ENCODE measurements around the gene ZNF182.
"Not testable (repeated sequence)": the region's sequence is repeated elsewhere in the genome, so short reads cannot be mapped to it uniquely, and the experiment has no call there.

ZNF182 gene

DNA sequence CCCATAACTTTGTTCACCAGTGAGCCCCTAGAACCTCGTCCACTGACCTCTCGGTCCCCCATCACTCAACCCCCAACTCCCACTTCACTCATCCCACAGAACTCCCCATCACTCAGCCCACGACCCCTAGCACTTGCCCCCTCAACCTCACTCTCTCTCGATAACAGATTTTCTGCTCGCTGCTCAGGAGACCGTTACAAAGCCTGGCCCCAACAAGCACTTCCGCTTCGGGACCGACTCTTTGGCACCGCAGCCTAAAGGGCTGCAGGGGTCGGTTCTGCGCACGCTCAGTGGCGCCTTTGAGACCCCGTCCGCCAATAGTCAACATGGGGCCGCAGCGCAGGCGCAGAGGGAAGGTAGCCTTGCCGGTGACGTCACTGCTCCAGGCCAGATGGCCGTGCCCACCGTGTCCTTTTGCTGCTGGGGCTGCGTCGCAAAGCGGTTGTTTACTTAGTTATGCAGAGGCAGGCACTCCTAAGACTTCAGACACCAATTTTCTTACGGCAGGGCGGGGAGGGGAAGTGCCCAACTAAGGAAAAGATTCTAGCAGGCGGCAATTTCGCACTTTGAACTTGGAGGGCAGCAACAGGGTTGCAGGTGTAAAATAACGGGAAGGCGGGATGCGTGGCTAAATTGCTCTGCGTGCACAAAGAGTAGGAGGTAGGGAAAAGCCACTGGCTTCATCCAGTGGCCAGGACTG lies at the start of gene ZNF182:
Gene ZNF182 (minus strand): TSS at position 232 of the 700 bp plus-strand sequence. CDS start 1,380 bp downstream, outside the sequence.
- DNase-seq (ENCODE audit: low read depth, low spot score), result peak; percentile 55

DNA sequence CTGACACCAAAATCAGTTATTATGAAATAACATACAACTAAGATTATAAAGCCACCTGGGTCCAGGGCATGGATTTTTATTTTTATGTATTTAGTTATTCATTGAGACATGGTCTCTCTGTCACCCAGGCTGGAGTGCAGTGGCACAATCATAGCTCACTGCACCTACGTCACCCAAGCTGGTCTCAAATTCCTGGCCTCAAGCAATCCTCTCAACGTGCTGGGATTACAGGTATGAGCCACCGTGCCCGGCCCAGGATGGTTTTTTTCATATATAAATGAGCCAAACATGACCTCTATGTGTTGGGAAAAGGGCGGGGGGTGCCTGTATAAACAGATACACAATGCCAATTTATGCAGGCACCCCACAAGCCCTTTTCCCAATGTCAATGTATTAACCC lies 43.1 kb upstream of the ZNF182 start:
- no peak for DNase-seq (ENCODE audit: low read depth, low spot score)

DNA sequence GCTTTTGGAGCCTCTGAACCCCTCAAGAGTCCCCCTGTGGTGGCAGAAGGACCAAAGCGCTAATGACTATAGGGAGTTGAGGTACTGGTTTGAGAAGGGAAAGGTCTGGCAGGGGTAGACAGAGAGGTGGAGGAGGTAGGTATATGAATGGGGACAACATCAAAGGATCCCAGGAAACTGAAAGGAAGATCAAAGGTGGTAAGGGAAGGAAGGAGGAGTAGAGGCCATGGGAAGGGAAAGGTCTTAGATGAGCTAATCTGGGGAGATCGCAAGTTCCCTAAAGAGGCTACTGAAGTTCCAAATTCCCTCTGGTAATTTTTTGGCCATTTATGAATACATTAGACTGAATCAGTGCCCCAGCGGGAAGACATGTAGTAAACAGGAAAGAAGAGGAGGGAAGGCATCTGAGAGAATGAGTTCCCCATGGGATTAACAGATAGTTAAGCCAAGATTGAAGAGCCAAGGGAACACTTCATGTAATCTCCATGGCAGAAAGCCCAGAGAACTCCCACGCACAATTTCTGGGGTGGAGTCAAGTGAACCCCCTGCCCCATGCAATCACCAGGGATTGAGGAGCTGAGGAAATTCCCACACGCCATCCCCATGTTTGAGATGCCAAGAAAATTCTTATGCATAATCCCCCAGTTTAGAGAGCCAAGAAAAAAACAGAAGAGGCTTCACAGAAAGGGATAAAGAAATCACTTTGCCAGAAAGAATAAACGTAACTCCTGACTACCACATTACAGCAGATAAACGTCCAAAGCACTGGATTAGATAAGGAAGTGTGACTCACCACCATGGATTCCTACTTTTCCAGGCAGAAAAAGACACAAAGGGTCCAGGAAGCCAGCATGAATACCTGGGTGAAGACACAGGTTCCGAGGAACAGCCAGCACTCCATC lies 41.9 kb upstream of the ZNF182 start:
- peak; percentile 8 for DNase-seq (ENCODE audit: low read depth, low spot score)

DNA sequence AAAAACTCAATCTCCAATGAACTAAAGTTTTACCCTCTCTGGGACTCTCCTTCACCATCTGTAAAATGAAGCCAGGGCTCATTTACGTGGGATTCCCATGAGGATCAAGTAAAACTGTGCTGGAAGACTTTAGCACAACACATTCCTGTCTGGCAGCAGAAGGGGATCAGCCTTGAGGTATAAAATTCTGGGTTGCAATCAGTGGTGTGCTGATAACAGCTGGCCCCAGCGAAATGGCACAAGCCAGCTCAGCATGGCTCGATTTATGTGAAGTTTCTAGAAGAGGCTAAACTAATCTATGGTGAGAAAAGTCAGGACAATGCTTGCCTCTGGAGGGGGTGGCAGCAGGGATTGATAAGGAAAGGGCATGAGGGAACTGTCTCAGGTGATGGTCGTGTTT lies 39.3 kb upstream of the ZNF182 start:
- DNase-seq (ENCODE audit: low read depth, low spot score), result no peak

DNA sequence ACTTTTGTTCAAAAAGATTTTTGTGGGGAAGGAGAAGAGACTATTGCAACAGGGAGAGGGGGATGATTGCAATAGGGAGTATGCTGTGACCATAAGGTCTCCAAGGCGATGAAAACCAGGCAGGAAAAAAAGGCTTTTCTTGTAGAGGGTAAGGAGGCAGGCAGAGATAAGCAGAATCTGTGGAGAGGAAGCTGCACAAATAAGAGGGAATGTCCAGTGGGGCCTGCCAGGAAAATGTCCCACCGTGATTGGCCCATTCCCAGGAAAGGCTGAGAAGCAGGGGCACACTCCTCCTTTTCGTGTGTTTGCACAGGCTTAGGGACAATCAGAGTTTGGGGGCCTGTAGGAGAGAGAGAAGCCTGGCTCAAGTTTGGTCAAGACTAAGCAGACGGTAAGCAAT lies 32.1 kb upstream of the ZNF182 start:
- no peak for DNase-seq (ENCODE audit: low read depth, low spot score)

DNA sequence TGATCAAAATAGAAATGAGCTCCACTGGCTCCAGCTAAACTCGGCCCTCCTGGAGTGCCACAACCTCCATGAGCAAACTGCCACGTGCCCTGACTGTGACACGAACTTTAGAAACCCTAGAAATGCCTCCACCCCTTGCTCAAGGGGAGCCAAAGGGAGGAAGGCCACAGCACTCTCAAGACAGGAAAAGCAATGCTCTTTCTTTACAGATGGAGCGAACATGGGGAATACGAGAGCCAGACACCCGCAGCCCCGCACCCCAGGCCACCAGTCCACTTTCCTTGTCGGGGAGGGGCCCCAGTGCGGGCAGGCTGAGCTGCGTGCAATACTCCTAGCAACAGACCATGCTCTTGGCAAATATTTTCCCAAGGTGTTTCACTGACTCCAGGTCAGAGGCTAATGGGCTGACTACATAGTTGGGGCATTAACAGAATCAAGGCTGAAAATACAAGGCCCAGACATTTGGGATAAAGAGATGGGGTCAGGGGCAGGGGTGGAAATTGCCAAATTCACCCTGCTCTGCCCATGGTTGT lies 26.9 kb upstream of the ZNF182 start:
- DNase-seq (ENCODE audit: low read depth, low spot score), result not testable (repeated sequence)

DNA sequence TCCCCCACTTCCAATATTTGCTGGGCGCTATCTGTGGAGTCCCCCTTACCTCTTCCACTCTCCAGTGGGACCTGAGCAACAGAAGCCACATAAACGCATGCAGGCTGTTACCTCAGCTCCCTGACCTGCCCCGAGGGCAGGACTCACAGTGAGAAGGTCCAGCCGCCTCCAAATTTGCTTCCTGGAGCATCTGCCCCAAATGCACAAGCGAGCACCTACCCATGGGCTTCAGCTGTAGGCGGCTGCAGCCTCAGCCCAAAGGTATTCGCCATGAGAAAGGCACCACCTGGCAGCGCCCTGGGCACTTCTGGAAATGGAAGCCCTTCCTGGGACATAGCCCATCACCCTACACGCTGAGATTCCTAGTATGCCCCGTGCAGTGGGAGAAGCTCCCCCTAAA lies 26.4 kb upstream of the ZNF182 start:
- DNase-seq (ENCODE audit: low read depth, low spot score), result no peak

DNA sequence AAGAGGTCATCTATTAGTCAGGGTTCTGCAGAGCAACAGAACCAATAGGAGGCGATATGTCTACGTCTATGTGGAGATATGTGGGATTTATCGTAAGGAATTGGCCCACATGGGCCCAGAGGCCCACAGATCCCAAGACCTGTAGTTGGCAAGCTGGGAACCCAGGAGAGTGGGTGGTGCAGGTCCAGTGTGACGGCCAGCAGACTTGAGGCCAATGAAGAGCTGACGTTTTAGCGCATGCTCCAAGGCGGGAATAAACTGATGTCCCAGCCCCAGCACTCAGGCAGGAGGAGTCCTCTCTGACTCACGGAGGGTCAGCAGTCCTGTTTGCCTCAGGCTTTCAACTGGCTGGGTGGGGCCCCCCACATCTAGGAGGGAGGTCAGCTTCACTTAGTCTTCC lies 24.3 kb upstream of the ZNF182 start:
- no peak for DNase-seq (ENCODE audit: low read depth, low spot score)

DNA sequence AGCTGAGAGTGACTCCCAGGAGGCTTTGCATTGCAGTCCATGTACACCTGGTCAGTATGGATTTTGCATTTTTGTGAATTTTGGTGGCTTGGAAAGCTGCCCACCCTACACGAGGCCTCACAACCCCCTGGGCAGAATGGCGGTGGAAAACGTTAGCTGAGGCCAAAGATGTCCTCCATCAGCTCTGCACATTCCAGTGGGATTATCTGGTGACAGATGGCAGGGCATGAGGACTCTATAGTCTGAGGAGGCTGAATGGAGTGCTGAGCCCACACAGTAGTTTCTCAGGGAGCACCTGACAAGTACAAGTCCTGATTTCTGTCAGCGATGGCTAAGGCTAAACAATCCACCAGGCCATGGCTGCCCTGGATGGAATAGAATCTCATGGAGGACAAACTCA lies 23.8 kb upstream of the ZNF182 start:
- DNase-seq (ENCODE audit: low read depth, low spot score), result not testable (repeated sequence)

DNA sequence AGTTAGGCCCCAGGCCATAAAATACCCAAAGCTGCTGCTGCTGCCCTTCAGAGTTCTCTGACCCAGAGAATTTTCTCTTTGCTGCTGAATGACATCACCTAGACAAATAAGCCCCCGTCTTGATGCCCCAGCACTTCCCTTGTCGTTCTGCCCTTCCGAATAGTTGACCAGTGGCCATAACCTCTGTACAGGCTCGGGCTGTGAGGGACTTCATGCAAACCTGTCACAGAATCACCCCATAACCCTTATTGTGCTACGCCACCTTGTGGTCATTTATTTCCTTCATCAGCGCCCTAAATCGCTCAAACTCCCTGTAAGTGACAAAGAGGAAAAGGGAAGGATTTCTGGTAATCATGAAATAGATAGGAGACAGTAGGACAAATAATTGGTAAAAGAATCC lies 21.8 kb upstream of the ZNF182 start:
- no peak for DNase-seq (ENCODE audit: low read depth, low spot score)

DNA sequence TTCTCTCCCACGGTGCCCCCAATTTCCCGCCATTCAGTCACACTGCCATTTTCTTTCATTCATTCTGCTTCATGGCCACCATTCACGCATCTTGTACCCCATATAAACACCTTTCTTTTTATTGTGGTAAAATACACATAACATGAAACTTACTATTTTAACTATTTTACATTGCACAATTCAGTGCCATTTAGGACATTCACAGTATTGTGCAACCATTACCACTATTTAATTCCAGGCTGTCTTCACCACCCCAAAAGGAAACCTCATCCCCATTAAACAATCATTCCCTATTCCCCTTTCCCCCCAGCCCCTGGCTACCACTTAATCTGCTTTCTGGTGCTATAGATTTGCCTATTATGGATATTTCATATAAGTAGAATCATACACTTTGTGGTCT lies 18.9 kb upstream of the ZNF182 start:
- no peak for DNase-seq (ENCODE audit: low read depth, low spot score)

DNA sequence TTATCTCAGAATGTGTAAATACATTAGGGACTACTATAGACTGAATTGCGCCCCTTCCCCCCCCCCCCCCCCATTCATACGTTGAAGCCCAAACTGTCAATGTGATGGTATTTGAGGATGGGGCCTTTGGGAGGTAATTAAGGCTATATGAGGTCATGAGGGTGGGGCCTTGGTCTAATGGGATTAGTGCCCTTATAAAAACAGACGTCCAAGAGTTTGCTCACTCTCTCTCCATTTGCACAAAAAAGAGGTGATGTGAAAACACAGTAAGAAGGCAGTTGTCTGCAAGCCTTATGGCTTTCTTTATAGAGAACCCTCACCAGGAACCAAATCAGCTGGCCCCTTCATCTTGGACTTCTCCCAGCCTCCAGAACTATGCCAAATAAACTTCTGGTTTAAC lies 18.3 kb upstream of the ZNF182 start:
- DNase-seq (ENCODE audit: low read depth, low spot score), result no peak

DNA sequence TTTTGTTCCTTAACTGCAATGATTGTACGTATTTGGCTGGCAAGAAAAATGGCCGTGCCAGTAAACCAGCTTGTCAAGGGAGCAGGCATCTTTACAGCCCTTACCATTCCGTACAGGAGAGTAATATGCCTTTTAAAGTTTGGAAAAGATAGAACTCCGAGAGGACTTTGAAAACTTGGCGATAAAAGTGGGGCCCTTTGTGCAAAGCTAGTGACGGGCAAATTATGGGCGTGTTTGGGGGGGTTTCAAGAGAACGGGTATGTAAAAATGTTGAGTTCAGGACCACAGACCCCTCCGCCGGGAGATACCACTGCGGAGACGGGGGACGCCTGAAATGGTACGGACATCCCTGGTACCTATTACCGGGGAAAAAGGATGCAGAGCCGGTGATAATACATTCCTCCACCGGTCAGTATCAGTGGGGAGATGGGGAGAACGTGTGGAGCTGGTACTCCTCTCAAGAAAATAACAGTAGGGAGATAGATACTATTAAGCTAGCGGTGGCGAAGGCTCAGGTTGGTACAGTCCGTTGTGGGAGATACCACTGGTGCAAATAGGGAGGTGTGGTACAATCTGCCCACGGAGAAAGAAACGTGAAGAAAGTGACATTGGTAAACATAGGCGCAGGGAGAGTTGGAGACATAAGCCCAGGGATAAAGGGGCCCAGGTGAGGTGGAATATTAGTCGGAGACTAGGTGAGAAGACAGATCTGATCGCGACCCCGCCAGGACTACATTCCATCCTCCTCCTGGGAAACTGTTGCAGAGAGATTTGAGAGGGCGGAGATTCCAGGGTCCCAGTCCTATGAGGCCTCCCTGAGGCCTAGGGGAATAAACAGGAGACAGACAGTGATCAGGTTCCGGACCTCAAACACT lies 17.5 kb upstream of the ZNF182 start:
- DNase-seq (ENCODE audit: low read depth, low spot score), result peak; percentile 74

DNA sequence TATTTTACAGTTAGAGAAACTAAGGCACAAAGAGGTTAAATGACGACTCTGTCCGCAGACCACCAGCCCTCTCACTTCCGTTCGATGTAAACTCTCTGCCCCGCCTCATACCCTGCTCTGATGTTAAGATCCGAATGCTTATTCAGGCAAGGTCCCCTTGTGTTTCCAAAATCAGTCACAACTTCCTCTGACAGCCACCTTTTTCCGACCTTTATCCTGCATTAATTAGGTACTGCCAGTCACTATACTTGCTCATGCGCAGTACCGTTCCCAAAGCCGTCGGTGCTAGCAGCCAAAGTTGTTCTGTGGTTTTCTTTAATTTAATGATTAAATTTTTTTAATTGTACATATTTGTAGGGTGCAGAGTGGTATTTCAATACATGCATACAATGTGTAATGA lies 16.7 kb upstream of the ZNF182 start:
- DNase-seq (ENCODE audit: low read depth, low spot score), result not testable (repeated sequence)

DNA sequence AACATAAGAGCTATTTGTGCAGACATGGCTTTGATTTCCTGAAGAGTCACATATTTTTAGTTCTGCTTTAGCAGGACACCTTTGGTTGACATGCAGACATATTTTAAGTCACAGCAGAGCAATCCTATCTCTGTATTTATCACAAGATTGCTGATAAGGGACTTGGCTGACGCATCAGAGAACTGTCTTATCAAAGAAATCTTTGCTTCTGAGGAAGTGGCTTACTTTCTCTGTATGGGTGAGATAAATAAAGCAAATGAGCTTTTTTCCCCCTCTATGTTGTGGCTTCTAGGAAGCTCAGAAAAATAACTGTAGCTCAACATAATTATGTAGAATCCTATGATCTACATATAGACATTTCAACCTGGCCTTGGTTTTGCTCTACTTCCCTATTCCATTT lies 16.1 kb upstream of the ZNF182 start:
- DNase-seq (ENCODE audit: low read depth, low spot score), result not testable (repeated sequence)

DNA sequence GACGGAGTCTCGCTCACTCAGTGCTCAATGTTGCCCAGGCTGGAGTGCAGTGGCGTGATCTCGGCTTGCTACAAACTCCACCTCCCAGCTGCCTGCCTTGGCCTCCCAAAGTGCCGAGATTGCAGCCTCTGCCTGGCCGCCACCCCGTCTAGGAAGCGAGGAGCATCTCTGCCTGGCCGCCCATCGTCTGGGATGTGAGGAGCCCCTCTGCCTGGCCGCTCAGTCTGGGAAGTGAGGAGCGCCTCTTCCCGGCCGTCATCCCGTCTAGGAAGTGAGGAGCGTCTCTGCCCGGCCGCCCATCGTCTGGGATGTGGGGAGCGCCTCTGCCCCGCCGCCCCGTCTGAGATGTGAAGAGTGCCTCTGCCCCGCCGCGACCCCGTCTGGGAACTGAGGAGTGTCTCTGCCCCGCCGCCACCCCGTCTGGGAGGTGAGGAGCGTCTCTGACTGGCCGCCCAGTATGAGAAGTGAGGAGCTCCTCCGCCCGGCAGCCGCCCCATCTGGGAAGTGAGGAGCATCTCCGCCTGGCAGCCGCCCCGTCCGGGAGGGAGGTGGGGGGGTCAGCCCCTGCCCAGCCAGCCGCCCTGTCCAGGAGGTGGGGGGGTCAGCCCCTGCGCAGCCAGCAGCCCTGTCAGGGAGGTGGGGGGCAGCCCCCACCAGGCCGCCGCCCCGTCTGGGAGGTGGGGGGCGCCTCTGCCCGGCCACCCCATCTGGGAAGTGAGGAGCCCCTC lies 13.0 kb upstream of the ZNF182 start:
- DNase-seq (ENCODE audit: low read depth, low spot score), result not testable (repeated sequence)

DNA sequence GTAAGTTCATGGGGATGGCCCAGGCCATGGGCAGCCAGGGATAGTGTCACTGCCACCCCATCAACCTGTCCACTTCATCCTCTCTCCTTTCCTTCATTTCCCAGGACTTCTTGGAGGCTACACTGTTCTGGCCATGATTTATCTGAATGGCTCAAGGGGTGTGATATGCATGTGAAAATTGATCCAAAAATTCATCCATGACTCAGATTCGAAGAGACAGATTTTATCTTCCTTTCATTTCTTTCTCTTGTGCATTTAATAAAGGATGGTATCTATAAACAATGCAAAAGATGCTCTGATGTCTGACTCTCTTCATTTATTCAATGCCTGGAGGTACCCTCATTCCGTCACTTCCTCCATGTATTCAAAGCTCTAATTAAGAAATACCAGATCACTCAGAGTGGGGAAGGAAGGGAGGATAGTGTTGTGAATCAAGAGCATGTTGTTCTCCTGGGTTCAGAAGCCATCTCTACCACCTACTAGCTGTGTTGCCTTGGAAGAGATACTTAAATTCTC lies 5.7 kb upstream of the ZNF182 start:
- not testable (repeated sequence) for DNase-seq (ENCODE audit: low read depth, low spot score)

DNA sequence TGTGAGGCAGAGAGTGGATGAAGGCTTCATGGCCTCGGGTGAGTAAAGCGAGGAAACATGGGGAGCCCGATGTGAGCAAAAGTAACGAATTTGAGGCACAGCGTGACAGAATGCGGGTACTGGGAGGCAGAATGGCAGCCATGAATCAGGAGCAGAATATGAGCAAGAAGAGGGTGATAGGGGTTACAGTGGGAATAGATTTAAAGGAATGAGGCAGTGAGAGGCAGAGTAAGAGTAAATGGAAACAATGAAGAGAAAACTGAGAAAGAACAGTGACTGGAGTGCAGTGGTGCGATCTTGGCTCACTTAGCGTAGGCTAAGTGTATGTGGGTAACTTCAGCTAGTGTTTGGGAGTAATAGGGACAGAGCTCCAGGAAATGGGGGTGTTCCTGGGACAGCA lies 2.9 kb upstream of the ZNF182 start, which contains the start of gene SPACA5:
Gene SPACA5 (plus strand): TSS at position 301 of the 400 bp plus-strand sequence. CDS start 815 bp downstream, outside the sequence.
- DNase-seq (ENCODE audit: low read depth, low spot score), result not testable (repeated sequence)

DNA sequence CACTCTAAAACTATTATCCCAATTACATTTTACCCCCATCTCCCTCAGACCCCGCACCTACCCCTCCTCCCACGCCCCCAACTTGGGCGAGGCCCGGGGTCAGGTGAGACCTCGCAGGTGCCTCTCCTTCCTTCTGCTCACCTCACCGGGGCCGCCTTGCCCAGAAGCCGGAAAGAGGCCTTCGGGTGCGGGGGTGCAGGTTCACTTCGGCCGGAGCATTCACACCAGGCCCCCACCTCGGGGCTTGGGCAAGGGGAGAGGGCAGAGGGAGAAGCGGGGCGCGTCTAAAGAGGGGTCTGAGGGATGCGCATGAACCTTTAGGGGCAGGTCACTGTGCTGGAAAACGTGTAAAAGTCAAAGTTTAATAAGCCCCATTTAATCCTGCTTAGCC lies 427 bp downstream of the ZNF182 start:
- no peak for DNase-seq (ENCODE audit: low read depth, low spot score)

DNA sequence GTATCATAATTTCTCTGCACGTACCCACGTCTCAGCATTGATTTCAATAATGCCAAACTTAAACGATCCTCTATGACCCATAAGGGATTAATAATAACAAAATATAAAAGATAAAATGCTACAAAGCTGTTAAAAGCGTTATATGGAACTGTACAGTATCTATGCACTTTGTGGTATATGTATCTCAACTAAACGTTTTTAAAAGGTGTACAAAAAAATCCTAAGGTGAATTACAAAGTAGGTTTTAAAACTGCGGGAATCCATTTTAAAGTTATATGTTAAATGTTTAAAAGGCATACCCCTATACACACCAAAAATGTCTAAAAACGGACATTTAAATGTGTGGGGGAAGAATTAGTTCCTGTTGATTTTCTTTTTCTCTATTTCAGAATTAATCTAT lies 860 bp downstream of the ZNF182 start:
- DNase-seq (ENCODE audit: low read depth, low spot score), result no peak

DNA sequence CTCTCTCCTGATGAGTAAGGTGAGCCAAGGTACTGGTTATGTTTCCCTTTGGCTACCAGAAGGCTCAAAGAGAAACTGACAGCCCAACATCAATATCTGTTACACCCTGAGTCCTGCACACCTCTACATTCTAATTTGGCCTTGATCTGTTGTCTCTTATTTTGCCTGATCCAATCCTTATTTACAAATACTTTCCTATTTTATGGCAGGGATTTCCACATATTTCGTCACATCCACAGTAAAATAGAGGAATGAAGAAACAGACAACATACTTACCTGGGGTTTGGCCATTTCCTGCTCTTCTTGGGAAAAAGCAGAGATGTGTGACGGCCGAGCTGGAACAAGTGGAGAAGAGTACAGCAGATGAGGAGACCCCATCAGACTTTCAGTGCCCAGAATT lies 1.5 kb downstream of the ZNF182 start:
- DNase-seq (ENCODE audit: low read depth, low spot score), result no peak

Measured in brain pericyte (primary cell).